CD14-positive monocyte (primary cell): ENCODE measurements around the gene CACHD1. TPM values are rescaled to one million over a fixed set of nuclear protein-coding genes. Genes with fewer than 3 reads are reported as not detected.

Source experiments
- DNase-seq, 3 donors: peaks; one replicate each; pipeline ENCODE4 v3.0.0-alpha.2; 2011 to 2022
- H2AFZ ChIP-seq: 2 replicates; pipeline ENCODE4 v1.6.0; 2012; ENCODE audit warnings: mild to moderate bottlenecking, low read depth, low read length, inconsistent platforms; ENCODE audit not compliant: insufficient read depth, poor library complexity, severe bottlenecking
- H3K27ac ChIP-seq, 2 donors: 1 replicate in 1 of 2; 2 replicates in 1 of 2; pipeline ENCODE4 v1.5.1; 2012 to 2013; ENCODE audit warnings: low read length in 2 of 2, control low read depth in 1 of 2, inconsistent platforms in 1 of 2, low read depth in 1 of 2, mild to moderate bottlenecking in 1 of 2
- H3K27me3 ChIP-seq, 2 donors: one replicate each; pipeline versions ENCODE4 v1.6.0 to v1.6.1; 2011 to 2013; ENCODE audit warnings: low read length in 2 of 2; ENCODE audit not compliant: control insufficient read depth in 2 of 2, insufficient read depth in 2 of 2
- H3K36me3 ChIP-seq, 2 donors: replicated peaks in 1 of 2; 1 replicate in 1 of 2; 2 replicates in 1 of 2; pipeline versions ENCODE4 v1.5.1 to v1.6.1; 2012 to 2013; ENCODE audit warnings: low read length in 2 of 2, control low read depth in 1 of 2, inconsistent platforms in 1 of 2, mild to moderate bottlenecking in 1 of 2; ENCODE audit not compliant: insufficient read depth in 2 of 2, control insufficient read depth in 1 of 2
- H3K4me1 ChIP-seq, 2 donors: 1 replicate in 1 of 2; 2 replicates in 1 of 2; pipeline versions ENCODE4 v1.5.1 to v1.6.1; 2012 to 2013; ENCODE audit warnings: low read length in 2 of 2, control low read depth in 1 of 2, inconsistent platforms in 1 of 2, mild to moderate bottlenecking in 1 of 2, moderate library complexity in 1 of 2; ENCODE audit not compliant: insufficient read depth in 2 of 2, control insufficient read depth in 1 of 2
- H3K4me2 ChIP-seq: replicated peaks from 2 replicates; pipeline ENCODE3; 2012; ENCODE audit warnings: low read length, moderate library complexity, mild to moderate bottlenecking; ENCODE audit not compliant: poor library complexity, severe bottlenecking; ENCODE audit errors: extremely low read depth
- H3K4me3 ChIP-seq, 3 experiments: fragments of 200-600 bp in 1 of 3; sonication (generic) in 1 of 3; replicated peaks in 1 of 3; 1 replicate in 2 of 3; 2 replicates in 1 of 3; pipeline ENCODE4 v1.5.1; 2011 to 2013; ENCODE audit warnings: low read length in 3 of 3, mild to moderate bottlenecking in 3 of 3, control low read depth in 2 of 3, low read depth in 2 of 3, inconsistent platforms in 1 of 3, moderate library complexity in 1 of 3
- H3K79me2 ChIP-seq: 2 replicates; pipeline ENCODE4 v1.6.0; 2012; ENCODE audit warnings: mild to moderate bottlenecking, control low read depth, inconsistent platforms, low read length, moderate library complexity; ENCODE audit not compliant: insufficient read depth
- H3K9ac ChIP-seq: 2 replicates; pipeline ENCODE4 v1.6.0; 2017; ENCODE audit warnings: low read length, mild to moderate bottlenecking; ENCODE audit not compliant: insufficient read depth, poor library complexity, severe bottlenecking
- H3K9me3 ChIP-seq, 2 donors: replicated peaks in 1 of 2; 1 replicate in 1 of 2; 2 replicates in 1 of 2; pipeline versions ENCODE4 v1.5.1 to v1.6.1; 2012 to 2013; ENCODE audit warnings: low read length in 2 of 2, control low read depth in 1 of 2; ENCODE audit not compliant: control insufficient read depth in 1 of 2, insufficient read depth in 1 of 2
- H4K20me1 ChIP-seq: 2 replicates; pipeline ENCODE4 v1.6.0; 2012; ENCODE audit warnings: mild to moderate bottlenecking, low read length, control low read depth, moderate library complexity; ENCODE audit not compliant: insufficient read depth
- H3K27ac Mint-ChIP-seq, 7 donors: one replicate each; pipeline ENCODE4 v1.8.0; 2020; ENCODE audit warnings: mild to moderate bottlenecking in 7 of 7, mixed read lengths in 7 of 7, moderate library complexity in 6 of 7, inconsistent platforms in 2 of 7
- H3K27me3 Mint-ChIP-seq, 3 donors: one replicate each; pipeline ENCODE4 v1.8.0; 2021 to 2022; ENCODE audit warnings: low read depth in 3 of 3, mild to moderate bottlenecking in 3 of 3, mixed read lengths in 3 of 3, moderate library complexity in 3 of 3, inconsistent platforms in 1 of 3
- H3K36me3 Mint-ChIP-seq, 2 donors: one replicate each; pipeline ENCODE4 v1.8.0; 2020; ENCODE audit warnings: mixed read lengths in 2 of 2, inconsistent platforms in 1 of 2, mild to moderate bottlenecking in 1 of 2
- H3K4me1 Mint-ChIP-seq: one replicate; pipeline ENCODE4 v1.8.0; 2020; ENCODE audit warnings: mild to moderate bottlenecking, mixed read lengths
- H3K4me3 Mint-ChIP-seq, 2 donors: one replicate each; pipeline ENCODE4 v1.8.0; 2020; ENCODE audit warnings: mild to moderate bottlenecking in 2 of 2, mixed read lengths in 2 of 2, moderate library complexity in 1 of 2
- H3K9me3 Mint-ChIP-seq, 7 donors: one replicate each; pipeline ENCODE4 v1.8.0; 2020 to 2022; ENCODE audit warnings: mixed read lengths in 7 of 7, mild to moderate bottlenecking in 6 of 7, moderate library complexity in 6 of 7, inconsistent platforms in 2 of 7
- WGBS: methylation state at CpG from one replicate; pipeline ENCODE4 v1.1.5; 2013; ENCODE audit warnings: missing lambda C conversion rate; ENCODE audit not compliant: insufficient coverage; 5-methylcytosine and 5-hydroxymethylcytosine counted together
- intact Hi-C, 2 donors: fragments of 100-400 bp; cut with micrococcal nuclease; formaldehyde crosslinking; loops; one replicate each; pipeline versions ENCODE4 v1.15.0 to v1.15.1; 2023
- polyA plus RNA-seq, 3 donors: library from polyadenylated mRNA; depleted of rRNA in 1 of 3; unstranded in 2 of 3; stranded (reverse) in 1 of 3; fragments of 300-500 nt in 2 of 3; fragments of >200 nt in 1 of 3; fragmentation: Illumina TruSeq in 2 of 3; gene quantifications; 1 replicate in 2 of 3; 2 replicates in 1 of 3; pipeline ENCODE4 v1.2.3, GENCODE V29; 2012 to 2021
- TF ChIP-seq, protein P1 (sequence below): fragments of 200-600 bp; IDR thresholded peaks from one replicate; pipeline ENCODE4 v1.8.0; 2022; ENCODE audit warnings: antibody characterized with exemption, mild to moderate bottlenecking

CACHD1 gene
- polyA plus RNA-seq, 3 donors, result 0.12 TPM; not detected in 2

GRCh38 chr1:64522740-64523139 lies 52.8 kb downstream of the CACHD1 start:
- H3K36me3 Mint-ChIP-seq, result no peaks in the 10 kb centered on the region
- Histone ChIP-seq H3K4me3 (no peak overlapping the region), H3K9me3 (no peaks in the 10 kb centered on the region), H4K20me1 (no peaks in the 10 kb centered on the region), H3K4me2 (no peak overlapping the region), H3K36me3 (no peaks in the 10 kb centered on the region), H3K4me1 (peaks cover 0 to 3% of the 10 kb centered on the region in 2 donors), H3K9ac (no peak overlapping the region), H3K27ac (no peak overlapping the region), H3K79me2 (no peaks in the 10 kb centered on the region), H2AFZ (no peak overlapping the region), H3K27me3 (no peaks in the 10 kb centered on the region)
- TF ChIP-seq, protein P1, sequence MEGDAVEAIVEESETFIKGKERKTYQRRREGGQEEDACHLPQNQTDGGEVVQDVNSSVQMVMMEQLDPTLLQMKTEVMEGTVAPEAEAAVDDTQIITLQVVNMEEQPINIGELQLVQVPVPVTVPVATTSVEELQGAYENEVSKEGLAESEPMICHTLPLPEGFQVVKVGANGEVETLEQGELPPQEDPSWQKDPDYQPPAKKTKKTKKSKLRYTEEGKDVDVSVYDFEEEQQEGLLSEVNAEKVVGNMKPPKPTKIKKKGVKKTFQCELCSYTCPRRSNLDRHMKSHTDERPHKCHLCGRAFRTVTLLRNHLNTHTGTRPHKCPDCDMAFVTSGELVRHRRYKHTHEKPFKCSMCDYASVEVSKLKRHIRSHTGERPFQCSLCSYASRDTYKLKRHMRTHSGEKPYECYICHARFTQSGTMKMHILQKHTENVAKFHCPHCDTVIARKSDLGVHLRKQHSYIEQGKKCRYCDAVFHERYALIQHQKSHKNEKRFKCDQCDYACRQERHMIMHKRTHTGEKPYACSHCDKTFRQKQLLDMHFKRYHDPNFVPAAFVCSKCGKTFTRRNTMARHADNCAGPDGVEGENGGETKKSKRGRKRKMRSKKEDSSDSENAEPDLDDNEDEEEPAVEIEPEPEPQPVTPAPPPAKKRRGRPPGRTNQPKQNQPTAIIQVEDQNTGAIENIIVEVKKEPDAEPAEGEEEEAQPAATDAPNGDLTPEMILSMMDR, result no peak
- H3K27ac Mint-ChIP-seq, result no peak overlapping the region
- H3K9me3 Mint-ChIP-seq, result no peaks in the 10 kb centered on the region
- intact Hi-C loops, result no loop called here
- H3K4me3 Mint-ChIP-seq, result no peak overlapping the region
- DNase-seq, result no peak
- peaks cover 12% of the 10 kb centered on the region for H3K4me1 Mint-ChIP-seq
- no peaks in the 10 kb centered on the region for H3K27me3 Mint-ChIP-seq

DNA sequence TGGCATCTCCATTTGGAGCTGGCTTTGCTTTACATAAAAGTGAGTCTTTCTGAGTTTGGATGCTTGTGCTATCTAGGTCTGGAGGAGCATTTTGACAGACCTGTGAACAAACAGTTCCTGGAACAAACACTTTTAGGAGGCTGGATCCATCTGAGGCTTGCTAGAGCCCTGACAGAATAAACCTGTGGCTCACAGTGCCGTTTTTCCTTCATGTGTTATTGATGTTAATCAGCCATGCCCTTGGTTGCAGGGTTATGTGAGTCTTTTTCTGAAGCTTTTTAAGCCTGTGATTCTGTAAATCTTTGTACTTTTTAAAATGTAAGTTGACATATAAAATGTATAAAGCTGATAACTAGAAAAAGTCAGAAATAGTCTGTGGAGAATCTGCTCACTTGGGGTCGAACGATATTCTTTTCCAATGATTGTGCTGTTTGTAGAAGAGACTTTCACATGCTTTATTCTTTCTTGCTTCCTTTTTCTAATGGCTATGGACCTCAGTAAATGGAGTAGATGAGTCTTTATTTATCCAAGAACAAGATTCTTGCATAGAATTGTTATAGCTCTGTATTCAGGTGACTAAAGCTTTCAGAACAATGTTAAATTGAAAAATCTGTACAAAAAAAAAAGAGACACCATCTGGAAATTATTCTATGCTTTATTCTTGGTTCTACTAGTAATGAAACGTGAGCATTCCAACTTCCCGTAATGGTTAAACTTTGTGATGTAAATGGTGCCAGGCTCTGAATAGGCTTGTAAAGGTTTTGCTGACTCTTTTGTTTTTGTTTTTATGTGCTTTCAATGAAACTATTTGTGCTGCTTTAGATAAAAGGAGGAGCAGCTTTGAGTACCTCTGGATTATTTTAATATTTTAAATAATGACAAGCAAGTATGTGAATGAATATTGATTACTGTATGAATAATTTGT lies 53.7 kb downstream of the CACHD1 start:
- Histone ChIP-seq H4K20me1 (no peaks in the 10 kb centered on the region), H3K27me3 (no peaks in the 10 kb centered on the region), H3K9ac (no peak overlapping the region), H3K4me3 (no peak overlapping the region), H2AFZ (no peak overlapping the region), H3K27ac (no peak overlapping the region), H3K36me3 (no peaks in the 10 kb centered on the region), H3K4me1 (peaks cover 0 to 3% of the 10 kb centered on the region in 2 donors), H3K9me3 (no peaks in the 10 kb centered on the region), H3K4me2 (no peak overlapping the region), H3K79me2 (no peaks in the 10 kb centered on the region)
- Mint-ChIP-seq H3K4me3 (no peak overlapping the region), H3K27ac (no peak overlapping the region), H3K36me3 (no peaks in the 10 kb centered on the region), H3K9me3 (no peaks in the 10 kb centered on the region), H3K27me3 (no peaks in the 10 kb centered on the region), H3K4me1 (peaks cover 12% of the 10 kb centered on the region)
- DNase-seq, result no peak
- TF ChIP-seq, protein P1, result no peak
- intact Hi-C loops, result no loop called here
- WGBS, result 92% methylated on average over 1 of the region's 5 CpGs
